Measurements from ENCODE around the gene PRKG1. TPM values are rescaled to one million over a fixed set of nuclear protein-coding genes. Genes with fewer than 3 reads are reported as not detected.

PRKG1 gene
- total RNA-seq, 1 experiment from 2014 or later, result 7.4 TPM

DNA sequence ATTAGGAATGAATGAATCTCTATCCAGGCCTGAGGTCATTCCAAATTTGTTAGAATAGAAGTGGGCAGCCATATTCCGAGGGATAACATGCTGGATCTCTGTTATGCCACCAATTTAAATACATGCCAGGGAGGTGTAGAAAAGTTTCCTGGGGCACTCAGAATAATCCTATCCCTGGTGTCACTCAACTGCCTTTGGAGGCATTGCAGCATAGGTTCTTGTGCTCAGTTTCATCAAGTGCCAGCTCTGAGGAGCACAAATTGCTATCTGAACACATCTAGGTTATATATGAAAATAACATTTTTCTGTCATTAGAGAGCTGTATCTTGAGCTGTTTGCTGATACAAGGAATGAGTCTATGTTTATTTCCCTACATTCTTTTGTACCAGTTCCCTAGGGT is 427.8 kb downstream of the PRKG1 start:
- BruUV-seq (replicated peaks), result no TSS peak
- ATAC-seq, result no peak
- H4K20me1 ChIP-seq (ENCODE audit: low read length), result no peaks in the 10 kb centered on the region
- DNase-seq, result no peak
- H3K36me3 ChIP-seq (ENCODE audit: low read depth, low read length), result no peaks in the 10 kb centered on the region
- H3K79me2 ChIP-seq (ENCODE audit: low read length), result no peaks in the 10 kb centered on the region
- no peaks in the 10 kb centered on the region for H3K9me2 ChIP-seq (replicated peaks; ENCODE audit: low read length)
- TF ChIP-seq EZH2phosphoT487 (IDR thresholded peaks at IDR 0.05; ENCODE audit: borderline replicate concordance, low read length), result no peak
- TF ChIP-seq, protein P1, sequence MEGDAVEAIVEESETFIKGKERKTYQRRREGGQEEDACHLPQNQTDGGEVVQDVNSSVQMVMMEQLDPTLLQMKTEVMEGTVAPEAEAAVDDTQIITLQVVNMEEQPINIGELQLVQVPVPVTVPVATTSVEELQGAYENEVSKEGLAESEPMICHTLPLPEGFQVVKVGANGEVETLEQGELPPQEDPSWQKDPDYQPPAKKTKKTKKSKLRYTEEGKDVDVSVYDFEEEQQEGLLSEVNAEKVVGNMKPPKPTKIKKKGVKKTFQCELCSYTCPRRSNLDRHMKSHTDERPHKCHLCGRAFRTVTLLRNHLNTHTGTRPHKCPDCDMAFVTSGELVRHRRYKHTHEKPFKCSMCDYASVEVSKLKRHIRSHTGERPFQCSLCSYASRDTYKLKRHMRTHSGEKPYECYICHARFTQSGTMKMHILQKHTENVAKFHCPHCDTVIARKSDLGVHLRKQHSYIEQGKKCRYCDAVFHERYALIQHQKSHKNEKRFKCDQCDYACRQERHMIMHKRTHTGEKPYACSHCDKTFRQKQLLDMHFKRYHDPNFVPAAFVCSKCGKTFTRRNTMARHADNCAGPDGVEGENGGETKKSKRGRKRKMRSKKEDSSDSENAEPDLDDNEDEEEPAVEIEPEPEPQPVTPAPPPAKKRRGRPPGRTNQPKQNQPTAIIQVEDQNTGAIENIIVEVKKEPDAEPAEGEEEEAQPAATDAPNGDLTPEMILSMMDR (conservative IDR thresholded peaks at IDR 0.05; ENCODE audit: low read depth, low read length), result no peak
- TF ChIP-seq EZH2 (IDR thresholded peaks at IDR 0.05; ENCODE audit: low read length, unreplicated experiment), result no peak
- POLR2A ChIA-PET (ENCODE audit: unreplicated experiment), result no interaction called here
- no peak overlapping the region for H3K4me3 ChIP-seq (ENCODE audit: low read length)
- no peaks in the 10 kb centered on the region for H3K27me3 ChIP-seq (ENCODE audit: low read length)
- CTCF ChIA-PET, result no interaction called here
- no peak overlapping the region for H3K9ac ChIP-seq (ENCODE audit: low read length)
- H3K4me2 ChIP-seq (ENCODE audit: low read length), result no peak overlapping the region
- no peaks in the 10 kb centered on the region for H3K4me1 ChIP-seq (ENCODE audit: insufficient read depth, low read length)
- no peak overlapping the region for H2AFZ ChIP-seq (ENCODE audit: low read length)
- no peaks in the 10 kb centered on the region for H3K9me3 ChIP-seq (ENCODE audit: low read length)
- intact Hi-C loops (cut with micrococcal nuclease), result no loop called here
- no peak overlapping the region for H3K27ac ChIP-seq (ENCODE audit: low read length)
- H3F3A ChIP-seq (ENCODE audit: low read length, unreplicated experiment), result no peaks in the 10 kb centered on the region

DNA sequence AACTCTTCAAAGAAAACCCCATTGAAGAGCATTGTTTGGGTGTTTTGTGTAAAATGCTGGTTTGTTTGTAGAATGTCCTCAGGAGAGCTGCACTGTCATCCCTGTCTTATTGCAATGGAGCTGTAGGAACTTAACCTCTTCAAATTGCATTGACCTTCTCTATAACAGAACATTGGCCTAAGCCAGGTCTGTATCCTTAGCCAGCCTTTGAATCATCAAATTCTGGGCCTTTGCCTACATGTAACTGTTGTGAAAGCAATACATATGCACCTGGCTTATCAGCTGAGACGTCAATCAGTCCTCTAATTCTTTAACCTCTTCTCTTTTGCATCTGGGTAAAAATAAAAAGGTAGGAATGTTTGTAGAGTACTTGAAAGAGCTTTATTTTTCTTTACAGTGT is 429.1 kb downstream of the PRKG1 start:
- Histone ChIP-seq H3K9me3 (ENCODE audit: low read length) (no peaks in the 10 kb centered on the region), H3K79me2 (ENCODE audit: low read length) (no peaks in the 10 kb centered on the region), H2AFZ (ENCODE audit: low read length) (no peak overlapping the region), H3K4me1 (ENCODE audit: insufficient read depth, low read length) (no peaks in the 10 kb centered on the region), H3K4me2 (ENCODE audit: low read length) (no peak overlapping the region), H3K27ac (ENCODE audit: low read length) (no peak overlapping the region), H4K20me1 (ENCODE audit: low read length) (no peaks in the 10 kb centered on the region), H3F3A (ENCODE audit: low read length, unreplicated experiment) (no peaks in the 10 kb centered on the region), H3K9me2 (replicated peaks; ENCODE audit: low read length) (no peaks in the 10 kb centered on the region), H3K9ac (ENCODE audit: low read length) (no peak overlapping the region), H3K4me3 (ENCODE audit: low read length) (no peak overlapping the region), H3K36me3 (ENCODE audit: low read depth, low read length) (no peaks in the 10 kb centered on the region), H3K27me3 (ENCODE audit: low read length) (no peaks in the 10 kb centered on the region)
- DNase-seq (no peak), ATAC-seq (no peak)
- intact Hi-C loops (cut with micrococcal nuclease), result no loop called here
- TF ChIP-seq EZH2 (IDR thresholded peaks at IDR 0.05; ENCODE audit: low read length, unreplicated experiment) (no peak), EZH2phosphoT487 (IDR thresholded peaks at IDR 0.05; ENCODE audit: borderline replicate concordance, low read length) (no peak)
- TF ChIP-seq, protein P1 (conservative IDR thresholded peaks at IDR 0.05; ENCODE audit: low read depth, low read length), result no peak
- ChIA-PET CTCF (no interaction called here), POLR2A (ENCODE audit: unreplicated experiment) (no interaction called here)
- BruUV-seq (replicated peaks), result no TSS peak

DNA sequence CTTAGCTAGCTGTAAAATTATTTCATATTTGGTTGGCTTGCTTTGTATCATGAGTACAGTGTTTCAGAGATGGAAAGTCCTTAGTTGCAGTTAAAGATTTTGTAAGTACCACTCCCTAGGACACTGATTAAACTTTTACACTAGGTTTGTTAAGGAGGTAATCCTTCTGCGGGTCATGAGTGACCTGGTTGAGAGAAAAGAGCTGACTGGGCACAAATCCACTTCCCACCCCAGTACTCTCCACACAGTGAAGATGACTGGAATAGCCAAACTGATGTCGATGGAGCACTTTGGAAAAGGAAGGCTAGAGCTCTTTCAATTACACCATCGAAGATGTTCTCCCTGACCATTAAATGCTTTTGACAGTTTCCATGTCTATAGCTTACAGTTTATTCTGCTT is 433.2 kb downstream of the PRKG1 start:
- CTCF ChIA-PET, result no interaction called here
- Histone ChIP-seq H3K79me2 (ENCODE audit: low read length) (no peaks in the 10 kb centered on the region), H3K9ac (ENCODE audit: low read length) (no peak overlapping the region), H3K27ac (ENCODE audit: low read length) (no peak overlapping the region), H3F3A (ENCODE audit: low read length, unreplicated experiment) (no peaks in the 10 kb centered on the region), H3K36me3 (ENCODE audit: low read depth, low read length) (no peaks in the 10 kb centered on the region), H3K9me3 (ENCODE audit: low read length) (no peaks in the 10 kb centered on the region), H3K4me1 (ENCODE audit: insufficient read depth, low read length) (no peaks in the 10 kb centered on the region), H2AFZ (ENCODE audit: low read length) (no peak overlapping the region), H3K4me2 (ENCODE audit: low read length) (no peak overlapping the region), H3K27me3 (ENCODE audit: low read length) (no peaks in the 10 kb centered on the region), H3K9me2 (replicated peaks; ENCODE audit: low read length) (no peaks in the 10 kb centered on the region), H3K4me3 (ENCODE audit: low read length) (no peak overlapping the region), H4K20me1 (ENCODE audit: low read length) (no peaks in the 10 kb centered on the region)
- DNase-seq (no peak), ATAC-seq (no peak)
- POLR2A ChIA-PET (ENCODE audit: unreplicated experiment), result interaction anchor here (0.7 kb wide), 1 partner anchor 221 kb away, joined by 3 read pairs; no protein-coding TSS in a partner anchor
- intact Hi-C loops (cut with micrococcal nuclease), result no loop called here
- no TSS peak for BruUV-seq (replicated peaks)
- TF ChIP-seq EZH2phosphoT487 (IDR thresholded peaks at IDR 0.05; ENCODE audit: borderline replicate concordance, low read length) (no peak), EZH2 (IDR thresholded peaks at IDR 0.05; ENCODE audit: low read length, unreplicated experiment) (no peak)
- TF ChIP-seq, protein P1 (conservative IDR thresholded peaks at IDR 0.05; ENCODE audit: low read depth, low read length), result no peak
